ENCODE measurements around the gene SCMH1.
"Not testable (repeated sequence)": the region's sequence is repeated elsewhere in the genome, so short reads cannot be mapped to it uniquely, and the experiment has no call there.

Gene SCMH1

GRCh38 chr1:41249319-41249718 lies 7.2 kb upstream of the SCMH1 start:
- DNase-seq (ENCODE audit: low read depth): no peak

DNA sequence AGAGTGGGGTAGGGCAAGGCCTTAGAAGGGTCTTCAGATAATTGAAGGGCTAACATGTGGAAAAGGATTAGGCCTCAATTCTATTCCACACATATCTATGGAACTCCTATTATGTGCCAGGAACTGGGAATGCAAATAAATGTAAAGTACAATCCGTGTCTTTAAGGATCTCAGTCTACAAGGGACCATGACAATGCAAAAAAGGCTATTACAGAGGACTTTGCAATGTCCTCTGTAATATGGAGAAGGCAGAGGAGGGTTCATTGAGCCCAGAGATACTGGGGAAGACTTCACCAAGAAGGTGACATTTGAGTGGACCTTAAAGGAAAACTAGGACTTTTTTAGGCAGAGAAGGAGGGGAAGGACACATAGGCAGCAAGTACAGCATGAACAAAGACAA lies 4.5 kb upstream of the SCMH1 start:
- DNase-seq (ENCODE audit: low read depth): no peak

- peak; percentile 69 for DNase-seq (ENCODE audit: low read depth)
Observed at GRCh38 chr1:41245659-41246058, 3.6 kb upstream of the SCMH1 start.

- DNase-seq (ENCODE audit: low read depth): no peak
Observed at GRCh38 chr1:41243079-41243385, 926 bp upstream of the SCMH1 start.

GRCh38 chr1:41242342-41243078 lies 404 bp upstream of the SCMH1 start:
- DNase-seq (ENCODE audit: low read depth): no peak

DNA sequence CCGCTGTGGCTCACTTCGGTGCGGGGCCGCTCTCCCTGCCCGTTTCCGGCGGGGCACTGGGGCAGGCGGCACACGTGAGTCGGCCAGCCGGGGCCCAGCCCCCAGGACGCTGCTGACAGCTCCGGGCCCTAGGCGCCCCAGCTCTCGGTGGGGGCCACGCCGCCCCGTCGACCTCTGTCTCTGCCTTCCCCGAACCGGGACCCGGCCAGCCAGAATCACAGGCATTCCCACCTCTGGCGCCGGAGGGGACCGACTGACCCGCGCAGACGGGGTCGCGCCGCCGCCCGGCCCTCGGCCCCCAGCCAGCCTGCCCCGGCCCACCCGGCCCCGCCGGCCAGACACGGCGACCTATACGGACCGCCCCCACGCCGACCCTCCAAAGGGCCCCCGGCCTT lies 755 bp downstream of the SCMH1 start:
- no peak for DNase-seq (ENCODE audit: low read depth)

GRCh38 chr1:41240781-41241353 lies 1.2 kb downstream of the SCMH1 start:
- DNase-seq (ENCODE audit: low read depth): no peak

GRCh38 chr1:41239988-41240610 lies 2.0 kb downstream of the SCMH1 start:
- DNase-seq (ENCODE audit: low read depth): peak; percentile 88

GRCh38 chr1:41238311-41238988 lies 3.7 kb downstream of the SCMH1 start:
- DNase-seq (ENCODE audit: low read depth): peak; percentile 42

- no peak for DNase-seq (ENCODE audit: low read depth)
Observed at GRCh38 chr1:41236781-41237180, 5.3 kb downstream of the SCMH1 start.

- no peak for DNase-seq (ENCODE audit: low read depth)
Observed at GRCh38 chr1:41235893-41236292, 6.2 kb downstream of the SCMH1 start.

GRCh38 chr1:41233708-41234107 lies 8.4 kb downstream of the SCMH1 start:
- DNase-seq (ENCODE audit: low read depth): no peak

GRCh38 chr1:41232305-41232704 lies 9.8 kb downstream of the SCMH1 start:
- no peak for DNase-seq (ENCODE audit: low read depth)

GRCh38 chr1:41230656-41231055 lies 11.4 kb downstream of the SCMH1 start:
- no peak for DNase-seq (ENCODE audit: low read depth)

- not testable (repeated sequence) for DNase-seq (ENCODE audit: low read depth)
Observed at GRCh38 chr1:41229219-41229618, 12.9 kb downstream of the SCMH1 start.

GRCh38 chr1:41226815-41227434 lies 15.2 kb downstream of the SCMH1 start:
- no peak for DNase-seq (ENCODE audit: low read depth)

GRCh38 chr1:41225495-41225894 lies 16.6 kb downstream of the SCMH1 start:
- no peak for DNase-seq (ENCODE audit: low read depth)

- DNase-seq (ENCODE audit: low read depth): peak; percentile 28
Observed at GRCh38 chr1:41222496-41222895, 19.6 kb downstream of the SCMH1 start.

DNA sequence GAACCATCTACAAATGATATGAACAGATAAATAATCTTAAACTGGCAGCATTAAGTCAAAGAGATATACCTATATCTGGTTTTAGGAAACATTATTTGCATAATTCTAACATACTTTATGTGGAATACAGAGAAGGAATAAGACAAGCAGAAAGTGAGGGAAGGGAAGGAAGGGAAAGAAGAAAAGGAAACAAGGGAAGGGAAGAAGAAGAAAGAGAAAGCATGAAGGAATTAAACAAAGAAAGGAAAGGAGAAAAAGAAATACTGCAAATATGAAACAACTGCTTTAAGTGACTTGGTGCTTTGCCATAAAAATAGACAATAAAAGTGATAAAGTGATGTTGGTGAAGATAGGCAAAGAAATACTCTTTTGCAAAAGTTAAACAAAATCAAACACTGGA lies 20.1 kb downstream of the SCMH1 start:
- no peak for DNase-seq (ENCODE audit: low read depth)

DNA sequence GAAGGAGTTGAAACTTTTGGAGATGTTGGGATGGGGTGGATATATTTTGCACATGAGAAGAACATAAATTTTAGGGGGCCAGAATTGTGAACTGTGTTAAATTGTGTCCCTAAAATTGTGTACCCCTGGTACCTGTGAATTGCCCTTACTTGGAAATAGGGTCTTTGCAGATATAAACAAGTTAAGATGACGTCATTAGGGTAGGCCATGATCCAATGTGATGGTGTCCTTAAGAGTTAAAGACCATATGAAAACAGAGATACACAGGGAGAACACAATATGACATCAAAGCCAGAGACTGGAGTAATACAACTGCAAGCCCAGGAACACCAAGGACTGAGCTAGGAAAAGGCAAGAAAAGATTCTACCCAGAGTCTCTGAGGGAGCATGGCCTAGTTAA lies 24.0 kb downstream of the SCMH1 start:
- DNase-seq (ENCODE audit: low read depth): no peak

- peak; percentile 20 for DNase-seq (ENCODE audit: low read depth)
Observed at GRCh38 chr1:41217441-41217840, 24.7 kb downstream of the SCMH1 start.

DNA sequence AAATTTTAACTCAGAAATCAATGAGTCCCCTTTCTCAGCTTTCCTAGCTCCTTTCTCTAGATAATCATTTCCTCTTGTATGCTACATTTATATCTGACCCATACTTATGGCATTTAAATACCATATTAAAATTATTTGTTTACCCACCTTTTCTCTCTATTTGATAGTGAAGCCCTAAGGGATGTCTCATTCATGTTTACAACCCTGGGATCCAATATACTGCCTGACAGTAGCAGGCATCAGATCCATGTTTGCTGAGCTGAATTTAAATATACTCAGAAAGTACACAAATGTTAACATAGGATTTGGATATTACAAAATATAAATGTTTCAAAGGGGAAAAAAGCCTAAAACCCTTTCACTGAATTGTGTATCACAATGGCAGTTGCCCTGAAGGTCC lies 26.5 kb downstream of the SCMH1 start:
- DNase-seq (ENCODE audit: low read depth): no peak

- DNase-seq (ENCODE audit: low read depth): no peak
Observed at GRCh38 chr1:41213341-41213740, 28.8 kb downstream of the SCMH1 start.

All from iris pigment epithelial cell (primary cell).